GM12873 (cell line): ENCODE measurements around the gene E4F1.

Experiments
- TF ChIP-seq, protein P1 (sequence below): IDR thresholded peaks from 2 replicates; pipeline ENCODE4 v1.5.1; 2012; ENCODE audit warnings: low read depth, mild to moderate bottlenecking, moderate library complexity, low read length, control low read depth; ENCODE audit not compliant: insufficient read depth; ENCODE audit errors: missing control alignments

E4F1 gene

DNA sequence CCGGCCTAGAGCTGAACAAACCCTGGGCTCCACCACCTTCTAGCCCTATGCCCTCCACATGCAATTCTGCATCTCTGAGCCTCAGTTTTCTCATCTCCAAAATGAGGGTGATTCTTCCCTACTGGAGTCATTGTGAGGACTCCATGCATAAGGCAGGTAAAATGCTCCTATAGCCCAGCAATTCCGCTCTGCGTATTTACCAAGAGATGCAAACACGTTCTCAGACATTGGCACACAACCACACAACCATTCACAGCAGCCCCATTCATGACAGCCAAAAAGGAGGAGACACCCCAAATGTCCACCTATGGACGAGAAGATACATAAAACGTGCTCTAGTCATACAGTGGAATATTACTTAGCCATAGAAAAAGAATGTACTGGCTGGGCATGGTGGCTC, 23.1 kb upstream of the E4F1 start:
- TF ChIP-seq, protein P1, sequence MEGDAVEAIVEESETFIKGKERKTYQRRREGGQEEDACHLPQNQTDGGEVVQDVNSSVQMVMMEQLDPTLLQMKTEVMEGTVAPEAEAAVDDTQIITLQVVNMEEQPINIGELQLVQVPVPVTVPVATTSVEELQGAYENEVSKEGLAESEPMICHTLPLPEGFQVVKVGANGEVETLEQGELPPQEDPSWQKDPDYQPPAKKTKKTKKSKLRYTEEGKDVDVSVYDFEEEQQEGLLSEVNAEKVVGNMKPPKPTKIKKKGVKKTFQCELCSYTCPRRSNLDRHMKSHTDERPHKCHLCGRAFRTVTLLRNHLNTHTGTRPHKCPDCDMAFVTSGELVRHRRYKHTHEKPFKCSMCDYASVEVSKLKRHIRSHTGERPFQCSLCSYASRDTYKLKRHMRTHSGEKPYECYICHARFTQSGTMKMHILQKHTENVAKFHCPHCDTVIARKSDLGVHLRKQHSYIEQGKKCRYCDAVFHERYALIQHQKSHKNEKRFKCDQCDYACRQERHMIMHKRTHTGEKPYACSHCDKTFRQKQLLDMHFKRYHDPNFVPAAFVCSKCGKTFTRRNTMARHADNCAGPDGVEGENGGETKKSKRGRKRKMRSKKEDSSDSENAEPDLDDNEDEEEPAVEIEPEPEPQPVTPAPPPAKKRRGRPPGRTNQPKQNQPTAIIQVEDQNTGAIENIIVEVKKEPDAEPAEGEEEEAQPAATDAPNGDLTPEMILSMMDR: no peak

DNA sequence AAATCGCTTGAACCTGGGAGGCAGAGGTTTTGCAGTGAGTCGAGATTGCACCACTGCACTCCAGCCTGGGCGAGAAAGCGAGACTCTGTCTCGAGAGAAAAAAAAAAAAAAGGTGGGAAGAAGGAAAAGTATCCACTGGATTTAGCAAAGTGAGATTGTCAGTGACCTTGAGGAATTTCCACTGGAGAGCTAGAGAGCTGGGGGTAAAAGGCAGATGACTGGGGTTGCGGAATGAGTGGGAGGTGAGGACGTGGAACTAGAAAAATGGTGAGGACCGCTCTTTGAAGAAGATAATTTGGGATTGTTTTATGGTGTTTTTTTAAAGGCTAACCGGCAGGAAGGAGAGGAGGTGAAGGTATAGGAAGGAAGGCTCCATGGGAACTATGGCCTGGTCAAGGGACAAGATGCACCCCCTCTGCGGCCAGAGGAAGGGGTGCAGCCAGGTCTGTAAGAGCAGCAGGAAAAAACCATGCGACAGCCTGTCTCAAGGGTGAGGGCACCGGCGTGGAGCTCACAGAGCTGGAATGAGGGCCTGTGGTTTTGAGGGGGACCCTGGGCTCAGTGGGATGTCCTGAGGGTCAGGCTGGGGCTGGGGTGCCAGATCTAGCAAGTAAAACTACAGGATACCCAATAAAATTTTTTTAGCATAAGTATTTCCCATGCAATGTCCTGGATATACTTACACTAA, 18.8 kb upstream of the E4F1 start:
- TF ChIP-seq, protein P1: no peak

DNA sequence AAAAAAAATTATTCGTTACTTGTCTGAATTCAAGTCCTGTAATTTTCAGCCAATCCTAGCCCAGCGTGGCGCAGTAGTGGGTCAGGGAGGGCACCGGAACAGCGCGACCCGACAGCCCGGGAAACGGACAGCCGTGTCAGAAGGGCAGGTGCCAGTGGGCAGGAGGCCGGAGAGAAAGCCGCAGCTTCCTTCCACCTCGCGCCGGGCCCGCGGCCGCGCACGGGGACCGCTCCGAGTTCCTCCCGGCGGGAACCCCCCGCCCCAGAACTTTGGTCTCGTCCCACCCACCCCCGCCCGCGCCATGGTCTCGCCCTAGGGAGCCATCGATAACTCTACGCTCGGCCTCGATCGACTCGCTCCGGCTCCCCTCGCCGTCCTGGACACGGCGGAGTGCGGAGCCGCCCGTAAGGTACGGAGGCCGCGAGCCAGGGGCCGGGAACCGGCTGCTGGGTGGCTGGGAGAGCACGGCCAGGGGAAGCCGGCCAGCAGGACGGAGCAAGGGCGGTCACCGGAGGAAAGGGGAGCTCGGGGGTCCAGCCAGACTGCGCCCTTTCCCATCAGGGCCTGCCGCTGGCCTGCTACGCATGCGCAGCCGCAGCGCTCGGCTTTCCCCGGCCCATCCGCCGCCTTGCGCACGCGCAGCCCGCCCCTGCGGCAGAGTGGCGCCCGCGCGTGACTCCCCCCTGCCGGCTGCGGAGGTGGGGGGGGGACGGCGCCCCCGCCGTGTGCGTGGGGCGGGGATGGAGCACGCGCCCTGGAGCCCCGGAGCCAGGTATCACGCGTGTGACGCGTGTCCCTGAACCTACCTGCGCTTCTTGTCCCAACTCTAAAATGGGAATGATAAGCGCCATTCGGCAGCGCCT, 18.1 kb upstream of the E4F1 start, which contains the start of gene MLST8:
Gene MLST8, plus strand, starts transcription at position 351 of the 863 bp plus-strand sequence. CDS start 632 bp downstream, outside the sequence.
- TF ChIP-seq, protein P1: peak; percentile 17

DNA sequence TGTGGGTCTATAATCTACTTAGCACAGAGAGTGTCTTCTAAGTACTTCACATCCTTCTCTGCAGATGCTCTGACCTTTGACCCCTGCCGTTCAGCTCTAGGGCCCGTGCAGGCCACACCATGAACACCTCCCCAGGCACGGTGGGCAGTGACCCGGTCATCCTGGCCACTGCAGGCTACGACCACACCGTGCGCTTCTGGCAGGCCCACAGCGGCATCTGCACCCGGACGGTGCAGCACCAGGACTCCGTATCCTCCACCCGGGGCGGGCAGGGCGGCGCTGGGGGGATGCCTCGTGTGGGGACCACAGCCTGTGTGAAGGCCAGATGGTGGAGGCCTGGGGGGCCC, 17.5 kb upstream of the E4F1 start:
- TF ChIP-seq, protein P1: no peak

DNA sequence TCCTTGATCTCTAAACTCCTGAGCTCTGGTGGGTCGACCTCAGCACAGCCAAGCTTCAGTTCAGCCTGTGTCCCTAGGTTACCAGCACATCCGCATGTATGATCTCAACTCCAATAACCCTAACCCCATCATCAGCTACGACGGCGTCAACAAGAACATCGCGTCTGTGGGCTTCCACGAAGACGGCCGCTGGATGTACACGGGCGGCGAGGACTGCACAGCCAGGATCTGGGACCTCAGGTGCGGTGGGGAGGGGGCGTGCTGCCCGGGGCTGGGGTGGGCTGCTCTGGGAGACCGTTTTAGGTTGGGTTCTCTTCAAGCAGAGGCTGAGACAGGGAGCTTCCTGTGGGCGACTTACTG, 17.0 kb upstream of the E4F1 start:
- TF ChIP-seq, protein P1: no peak

DNA sequence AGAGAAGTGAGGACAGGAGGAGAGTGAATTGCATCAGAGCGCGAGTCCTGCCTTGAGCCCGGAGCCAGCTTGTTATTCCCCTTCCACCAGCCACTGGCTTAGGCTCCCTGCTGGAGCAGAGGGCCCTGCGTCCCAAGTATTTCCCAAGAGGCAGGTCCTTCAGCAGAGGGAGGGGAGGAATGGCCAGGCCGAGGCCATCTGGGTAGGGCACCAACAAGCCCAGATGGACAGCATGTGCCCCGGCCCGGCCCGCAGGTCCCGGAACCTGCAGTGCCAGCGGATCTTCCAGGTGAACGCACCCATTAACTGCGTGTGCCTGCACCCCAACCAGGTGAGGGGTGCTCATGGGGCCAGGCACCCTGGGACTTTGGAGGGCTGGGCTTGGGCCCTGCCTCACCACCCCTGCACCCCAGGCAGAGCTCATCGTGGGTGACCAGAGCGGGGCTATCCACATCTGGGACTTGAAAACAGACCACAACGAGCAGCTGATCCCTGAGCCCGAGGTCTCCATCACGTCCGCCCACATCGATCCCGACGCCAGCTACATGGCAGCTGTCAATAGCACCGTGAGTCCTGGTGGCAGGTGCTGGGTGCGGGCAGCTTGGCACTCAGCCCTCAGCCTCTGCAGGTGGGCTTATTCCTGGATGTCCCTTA, 16.5 kb upstream of the E4F1 start:
- TF ChIP-seq, protein P1: no peak

DNA sequence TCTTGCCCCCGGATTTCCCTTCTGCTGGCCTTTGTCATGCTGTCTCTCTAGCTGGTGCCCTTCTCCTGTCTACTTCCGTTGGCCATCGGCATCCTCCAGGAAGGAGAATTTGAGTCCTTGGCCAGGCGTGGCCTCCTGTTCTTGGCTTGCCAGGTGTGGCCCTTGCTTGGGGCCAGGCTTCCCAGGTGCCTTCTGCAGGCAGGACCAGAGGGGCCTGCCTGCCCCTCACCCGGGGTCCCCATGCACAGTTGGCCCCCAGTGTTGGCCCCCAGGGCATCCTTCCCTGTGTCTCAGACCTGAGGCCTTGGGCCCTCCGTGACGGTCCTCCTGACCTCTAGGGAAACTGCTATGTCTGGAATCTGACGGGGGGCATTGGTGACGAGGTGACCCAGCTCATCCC, 15.5 kb upstream of the E4F1 start:
- TF ChIP-seq, protein P1: no peak
